NCI-H2196 (cell line): ENCODE data around the gene SLC22A17.
"Not testable (repeated sequence)": the region's sequence is repeated elsewhere in the genome, so short reads cannot be mapped to it uniquely, and the experiment has no call there.

Experiments used
- DNase-seq: peaks from one replicate; lab custom pipeline; 2025; ENCODE audit not compliant: unreplicated experiment; lab: John Stamatoyannopoulos, UW

Gene SLC22A17

GRCh38 chr14:23352506-23353432 lies at the start of gene SLC22A17:
Gene SLC22A17 (minus strand): TSS chr14:23352887.
- DNase-seq, result peak; percentile 87

- no peak for DNase-seq
Observed at GRCh38 chr14:23401291-23401690, 48.6 kb upstream of the SLC22A17 start.

- not testable (repeated sequence) for DNase-seq
Observed at GRCh38 chr14:23400496-23401149, 47.9 kb upstream of the SLC22A17 start.

- no peak for DNase-seq
Observed at GRCh38 chr14:23399591-23399990, 46.9 kb upstream of the SLC22A17 start.

DNA sequence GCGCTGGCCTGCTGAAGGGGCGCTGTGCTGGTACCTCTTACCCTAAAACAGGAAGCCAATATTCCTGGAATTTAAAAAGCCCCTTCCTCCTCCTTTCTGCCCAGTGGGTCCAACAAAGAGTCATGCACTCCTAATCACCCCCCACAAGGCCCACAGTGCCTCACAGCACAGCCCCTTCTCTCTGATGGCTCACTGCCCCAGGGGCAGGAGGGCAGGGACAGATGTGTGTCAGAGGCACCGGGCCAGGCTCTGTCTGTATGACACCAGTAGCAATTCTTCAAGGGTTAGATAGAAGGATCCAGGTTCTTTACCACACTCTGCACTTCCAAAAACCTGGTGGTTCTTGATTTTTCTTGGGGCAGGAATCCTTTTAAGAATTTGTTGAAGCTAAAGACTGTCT lies 46.4 kb upstream of the SLC22A17 start:
- DNase-seq, result no peak

- DNase-seq, result peak; percentile 90
Observed at GRCh38 chr14:23398348-23398747, 45.7 kb upstream of the SLC22A17 start.

DNA sequence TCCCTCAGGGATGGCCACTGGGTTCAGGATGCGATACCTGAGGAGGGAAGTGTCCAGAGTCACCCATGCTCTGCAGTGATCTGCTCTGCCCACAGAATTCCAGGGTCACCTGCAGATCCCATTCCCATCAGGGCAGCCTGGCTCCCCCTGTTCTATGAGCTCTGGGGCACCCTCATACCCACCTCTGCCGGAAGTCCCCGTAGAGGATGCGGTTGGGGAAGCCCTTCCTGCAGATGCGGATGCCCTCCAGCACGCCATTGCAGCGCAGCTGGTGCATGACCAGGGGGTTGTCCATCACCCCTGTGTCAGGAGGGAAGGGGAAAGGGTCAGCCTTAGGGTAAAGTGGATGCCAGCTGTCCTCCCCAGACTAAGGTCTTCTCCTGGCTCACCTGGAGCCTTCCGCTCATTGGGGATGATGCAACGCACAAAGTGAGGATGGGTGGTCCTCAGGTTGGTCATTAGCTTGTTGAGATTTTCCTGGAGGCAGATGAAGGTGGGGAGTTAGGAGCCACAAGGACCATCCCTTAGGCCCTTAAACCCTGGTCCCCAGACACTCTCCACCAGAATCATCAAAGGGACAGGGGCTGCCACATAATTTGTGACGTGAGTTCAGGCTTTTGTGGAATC lies 44.2 kb upstream of the SLC22A17 start:
- no peak for DNase-seq

DNA sequence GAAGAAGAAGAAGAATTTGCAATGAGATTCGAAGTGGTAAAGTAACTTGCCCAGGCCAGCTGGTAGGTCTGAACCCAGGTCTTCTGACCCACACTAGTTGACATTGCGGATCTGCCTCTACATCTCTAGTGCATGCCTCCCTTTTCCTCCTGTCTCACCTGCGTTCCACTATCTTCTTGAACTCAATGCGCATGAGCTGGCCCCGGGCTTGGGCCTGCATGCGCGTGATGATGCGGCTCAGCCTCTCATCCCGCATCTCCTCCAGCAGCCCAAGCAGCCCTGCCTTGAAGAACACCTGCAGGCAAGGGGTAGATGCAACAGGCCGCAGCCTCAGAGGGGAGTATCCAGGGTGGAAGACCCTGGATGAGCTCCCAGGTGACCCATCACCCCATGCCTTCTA lies 43.4 kb upstream of the SLC22A17 start:
- DNase-seq, result no peak

DNA sequence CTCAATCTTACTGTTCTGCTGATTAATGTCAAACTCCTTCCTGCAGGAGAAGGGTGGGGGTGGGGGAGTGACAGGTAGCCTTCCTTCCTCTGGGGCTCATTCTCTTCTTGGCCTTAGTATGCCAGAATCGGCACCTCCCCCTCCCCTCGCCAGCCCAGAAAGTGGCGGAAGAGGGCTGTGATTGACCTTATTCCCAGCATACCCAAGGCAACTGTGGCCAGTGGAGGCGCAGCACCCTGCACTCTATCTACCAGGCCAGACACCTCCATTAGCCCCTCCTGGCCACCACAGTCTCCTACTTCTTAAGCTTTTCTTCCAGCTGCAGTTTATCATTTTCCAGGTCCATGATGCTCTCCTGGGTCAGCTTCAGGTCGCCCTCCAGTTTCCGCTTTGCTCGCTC lies 39.9 kb upstream of the SLC22A17 start:
- DNase-seq, result no peak

DNA sequence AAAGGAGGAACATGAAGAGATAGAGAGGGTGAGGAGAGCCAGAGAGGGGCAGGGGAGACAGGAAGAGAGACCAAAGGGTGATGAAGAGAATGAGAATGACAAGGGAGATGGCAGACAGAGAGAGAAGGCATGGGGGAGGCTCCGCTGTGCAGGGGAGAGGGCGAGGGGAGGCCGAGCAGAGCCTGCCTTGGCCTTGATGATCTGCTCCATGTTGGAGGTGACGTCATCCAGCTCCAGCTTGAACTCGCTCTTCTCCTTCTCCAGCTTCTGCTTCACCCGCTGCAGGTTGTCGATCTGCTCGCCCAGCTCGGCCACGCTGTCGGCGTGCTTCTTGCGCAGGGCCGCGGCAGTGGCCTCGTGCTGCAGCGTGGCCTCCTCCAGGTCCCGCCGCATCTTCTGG lies 37.2 kb upstream of the SLC22A17 start:
- DNase-seq, result not testable (repeated sequence)

GRCh38 chr14:23389396-23389795 lies 36.7 kb upstream of the SLC22A17 start:
- DNase-seq, result no peak

DNA sequence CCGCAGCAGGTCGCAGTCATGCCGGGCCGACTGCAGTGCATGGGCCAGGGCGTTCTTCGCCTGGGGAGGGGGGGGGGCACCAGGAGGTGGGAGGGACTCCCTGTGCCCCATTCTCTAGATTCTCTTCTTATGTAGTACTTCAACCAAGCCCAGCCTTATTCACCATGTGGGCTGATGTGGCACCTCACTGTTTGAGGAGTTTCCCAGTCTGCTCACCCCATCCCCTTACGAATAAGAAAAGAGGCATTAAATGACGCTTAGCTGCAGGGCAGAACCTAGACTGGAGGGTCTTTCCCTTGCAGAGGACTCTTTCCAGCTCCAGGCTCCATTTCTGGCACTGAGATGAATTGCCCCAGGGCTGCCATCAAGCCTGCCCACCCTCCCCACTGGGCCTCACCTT lies 36.3 kb upstream of the SLC22A17 start:
- DNase-seq, result no peak

GRCh38 chr14:23387916-23388882 lies 35.5 kb upstream of the SLC22A17 start:
- no peak for DNase-seq

DNA sequence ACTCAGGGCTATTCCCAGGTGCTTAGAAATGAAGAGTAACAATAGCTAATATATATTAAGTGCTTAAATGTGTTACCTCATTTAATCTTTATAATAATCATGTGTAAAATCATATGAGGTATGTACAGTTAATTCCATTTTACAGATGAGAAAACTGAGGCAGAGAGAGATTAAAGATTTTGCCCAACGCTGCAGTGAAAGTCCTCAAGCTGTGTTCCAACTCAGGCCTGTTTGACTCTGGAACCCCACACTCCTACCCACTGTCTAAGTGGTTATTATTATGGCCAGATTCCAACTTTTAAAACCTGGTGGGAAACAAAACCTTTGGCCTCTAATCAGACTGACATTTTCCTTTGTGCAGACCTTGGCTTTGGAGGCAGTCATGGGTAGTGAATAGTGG lies 34.3 kb upstream of the SLC22A17 start:
- no peak for DNase-seq

DNA sequence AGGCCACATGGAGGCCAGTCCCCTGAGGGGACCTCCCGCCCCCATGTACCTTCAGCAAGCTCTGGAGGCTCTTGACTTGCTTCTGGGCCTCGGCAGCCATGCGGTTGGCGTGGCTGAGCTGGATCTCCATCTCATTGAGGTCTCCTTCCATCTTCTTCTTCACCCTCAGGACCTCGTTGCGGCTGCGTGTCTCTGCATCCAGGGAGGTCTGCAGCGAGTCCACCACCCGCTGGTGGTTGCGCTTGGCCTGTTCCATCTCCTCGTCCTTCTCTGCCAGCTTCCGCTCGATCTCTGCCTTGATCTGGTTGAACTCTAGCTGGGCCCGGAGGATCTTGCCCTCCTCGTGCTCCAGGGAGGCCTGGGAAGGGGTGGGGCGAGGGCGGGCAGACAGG lies 33.6 kb upstream of the SLC22A17 start:
- DNase-seq, result not testable (repeated sequence)

GRCh38 chr14:23385642-23386265 lies 33.1 kb upstream of the SLC22A17 start:
- DNase-seq, result no peak

DNA sequence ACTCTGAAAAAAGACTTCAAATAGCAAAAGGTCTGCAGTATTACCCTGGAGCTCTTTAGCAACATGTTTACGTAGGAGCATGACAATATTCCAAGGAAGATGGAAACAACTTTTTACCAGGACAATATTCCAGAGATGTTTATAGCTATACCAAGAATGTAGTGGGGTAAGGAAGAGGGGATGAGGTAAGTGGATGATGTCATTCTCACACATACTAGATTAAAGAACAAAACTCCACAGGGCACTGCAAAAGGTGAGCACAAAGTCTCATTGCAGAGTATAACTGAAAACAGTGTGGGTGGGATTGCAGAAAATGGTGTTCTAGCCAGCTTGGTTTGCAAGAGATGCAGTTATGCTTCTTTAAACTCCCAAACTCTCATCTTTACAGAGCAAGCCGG lies 32.6 kb upstream of the SLC22A17 start:
- no peak for DNase-seq

DNA sequence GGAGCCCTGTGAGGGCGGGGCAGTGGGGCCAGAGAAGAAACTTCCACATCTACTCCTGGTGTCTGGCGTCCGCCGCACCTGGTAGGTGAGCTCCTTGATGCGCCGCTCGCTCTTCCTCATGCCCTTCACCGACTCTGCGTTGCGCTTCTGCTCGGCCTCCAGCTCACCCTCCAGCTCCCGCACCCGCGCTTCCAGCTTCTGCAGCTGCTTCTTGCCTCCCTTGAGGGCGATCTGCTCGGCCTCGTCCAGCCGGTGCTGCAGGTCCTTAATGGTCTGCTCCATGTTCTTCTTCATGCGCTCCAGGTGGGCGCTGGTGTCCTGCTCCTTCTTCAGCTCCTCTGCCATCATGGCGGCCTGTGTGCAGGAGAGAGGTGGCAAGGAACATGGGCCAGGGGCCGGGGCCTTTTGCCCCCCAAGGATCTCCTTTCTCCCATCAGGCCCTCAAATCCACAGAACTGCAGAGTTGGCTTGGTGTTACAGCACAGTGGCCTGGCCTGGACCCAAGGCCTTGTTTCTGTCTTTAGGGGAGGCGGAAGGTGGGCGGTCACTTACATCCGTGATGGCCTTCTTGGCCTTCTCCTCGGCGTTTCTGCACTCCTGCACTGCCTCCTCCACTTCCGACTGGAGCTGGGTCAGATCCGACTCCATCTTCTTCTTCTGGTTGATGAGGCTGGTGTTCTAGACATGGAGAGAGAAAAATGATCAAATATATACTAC lies 31.8 kb upstream of the SLC22A17 start:
- DNase-seq, result no peak

GRCh38 chr14:23382731-23383440 lies 30.2 kb upstream of the SLC22A17 start:
- no peak for DNase-seq
